H9 (cell line): Measurements from ENCODE around the gene SHC1. TPM values are rescaled to one million over a fixed set of nuclear protein-coding genes. Genes with fewer than 3 reads are reported as not detected.

Source experiments
- DNase-seq: peaks from one replicate; pipeline ENCODE4 v3.0.0-alpha.2; 2017
- H2AFZ ChIP-seq: one replicate; pipeline ENCODE4 v1.6.1; 2013; ENCODE audit warnings: mild to moderate bottlenecking, low read length, control low read depth, moderate library complexity
- H2AK5ac ChIP-seq: 2 replicates; pipeline ENCODE4 v1.6.1; 2013; ENCODE audit warnings: low read length, control low read depth, mixed read lengths; ENCODE audit not compliant: insufficient read length
- H2BK120ac ChIP-seq: one replicate; pipeline ENCODE4 v1.6.1; 2013; ENCODE audit warnings: low read depth, mild to moderate bottlenecking, low read length, control low read depth, inconsistent platforms; ENCODE audit not compliant: poor library complexity, severe bottlenecking
- H2BK12ac ChIP-seq: 2 replicates; pipeline ENCODE4 v1.6.1; 2013; ENCODE audit warnings: low read length, control low read depth, mixed read lengths, low read depth; ENCODE audit not compliant: insufficient read length
- H2BK15ac ChIP-seq: 2 replicates; pipeline ENCODE4 v1.6.1; 2013; ENCODE audit warnings: low read depth, low read length, control low read depth
- H2BK20ac ChIP-seq: one replicate; pipeline ENCODE4 v1.6.1; 2013; ENCODE audit warnings: low read depth, mild to moderate bottlenecking, low read length, control low read depth, inconsistent platforms; ENCODE audit not compliant: poor library complexity, severe bottlenecking
- H2BK5ac ChIP-seq: 2 replicates; pipeline ENCODE4 v1.6.1; 2013; ENCODE audit warnings: low read length, control low read depth, mixed read lengths; ENCODE audit not compliant: insufficient read length
- H3K14ac ChIP-seq: 2 replicates; pipeline ENCODE4 v1.6.1; 2013; ENCODE audit warnings: low read length, control low read depth; ENCODE audit not compliant: insufficient read depth
- H3K18ac ChIP-seq: 2 replicates; pipeline ENCODE4 v1.6.1; 2013; ENCODE audit warnings: low read depth, mild to moderate bottlenecking, mixed read lengths, low read length, control low read depth; ENCODE audit not compliant: insufficient read length
- H3K23ac ChIP-seq: 2 replicates; pipeline ENCODE4 v1.6.1; 2013; ENCODE audit warnings: low read length, control low read depth, mixed read lengths, low read depth; ENCODE audit not compliant: insufficient read length
- H3K23me2 ChIP-seq: 2 replicates; pipeline ENCODE4 v1.6.1; 2013; ENCODE audit warnings: low read depth, mild to moderate bottlenecking, mixed read lengths, low read length, control low read depth; ENCODE audit not compliant: insufficient read length, poor library complexity, severe bottlenecking
- H3K27ac ChIP-seq: 2 replicates; pipeline ENCODE4 v1.5.1; 2013; ENCODE audit warnings: low read length, control low read depth, mixed read lengths, low read depth; ENCODE audit not compliant: insufficient read length
- H3K27me3 ChIP-seq: 2 replicates; pipeline ENCODE4 v1.6.1; 2013; ENCODE audit warnings: low read length, control low read depth, inconsistent platforms; ENCODE audit not compliant: insufficient read depth
- H3K4ac ChIP-seq: 2 replicates; pipeline ENCODE4 v1.6.1; 2013; ENCODE audit warnings: low read depth, mild to moderate bottlenecking, control low read depth, inconsistent platforms, low read length, moderate library complexity
- H3K4me1 ChIP-seq: 2 replicates; pipeline ENCODE4 v1.6.1; 2013; ENCODE audit warnings: low read length, control low read depth, inconsistent platforms; ENCODE audit not compliant: insufficient read depth
- H3K4me2 ChIP-seq: 2 replicates; pipeline ENCODE4 v1.6.1; 2013; ENCODE audit warnings: low read length, control low read depth, mixed read lengths; ENCODE audit not compliant: insufficient read length, insufficient read depth
- H3K56ac ChIP-seq: 2 replicates; pipeline ENCODE4 v1.6.1; 2013; ENCODE audit warnings: low read depth, mild to moderate bottlenecking, mixed read lengths, low read length, control low read depth; ENCODE audit not compliant: insufficient read length
- H3K79me1 ChIP-seq: 2 replicates; pipeline ENCODE4 v1.6.1; 2013; ENCODE audit warnings: low read depth, mild to moderate bottlenecking, moderate library complexity, low read length, control low read depth, inconsistent platforms; ENCODE audit not compliant: insufficient read depth, poor library complexity, severe bottlenecking
- H3K79me2 ChIP-seq: 2 replicates; pipeline ENCODE4 v1.6.1; 2013; ENCODE audit warnings: low read length, control low read depth, inconsistent platforms; ENCODE audit not compliant: insufficient read depth
- H3K9ac ChIP-seq: 2 replicates; pipeline ENCODE4 v1.6.1; 2013; ENCODE audit warnings: low read length, control low read depth, mixed read lengths; ENCODE audit not compliant: insufficient read length; ENCODE audit errors: extremely low read depth
- H3K9me3 ChIP-seq: one replicate; pipeline ENCODE4 v1.6.1; 2013; ENCODE audit warnings: low read depth, low read length, inconsistent platforms; ENCODE audit not compliant: control insufficient read depth
- H3T11ph ChIP-seq: one replicate; pipeline ENCODE4 v1.6.1; 2013; ENCODE audit warnings: mild to moderate bottlenecking, low read length, control low read depth, inconsistent platforms
- H4K20me1 ChIP-seq: one replicate; pipeline ENCODE4 v1.6.1; 2013; ENCODE audit not compliant: control insufficient read depth, insufficient read length, insufficient read depth
- H4K5ac ChIP-seq: 2 replicates; pipeline ENCODE4 v1.6.1; 2013; ENCODE audit warnings: low read depth, mild to moderate bottlenecking, mixed read lengths, low read length, control low read depth; ENCODE audit not compliant: insufficient read length
- H4K8ac ChIP-seq: replicated peaks from 2 replicates; pipeline ENCODE4 v1.6.1; 2013; ENCODE audit warnings: low read length, control low read depth, mixed read lengths, low read depth; ENCODE audit not compliant: insufficient read length
- H4K91ac ChIP-seq: 2 replicates; pipeline ENCODE4 v1.6.1; 2013; ENCODE audit warnings: low read depth, mild to moderate bottlenecking, moderate library complexity, mixed read lengths, low read length, control low read depth; ENCODE audit not compliant: insufficient read length
- H3K27ac Mint-ChIP-seq, 3 experiments: 2 replicates in 2 of 3; 3 replicates in 1 of 3; pipeline ENCODE4 v1.8.0; 2020 to 2021; ENCODE audit warnings: mixed read lengths in 3 of 3, mild to moderate bottlenecking in 1 of 3, moderate library complexity in 1 of 3
- H3K27me3 Mint-ChIP-seq: 2 replicates; pipeline ENCODE4 v1.8.0; 2021; ENCODE audit warnings: low read depth, mild to moderate bottlenecking, moderate library complexity, mixed read lengths
- H3K36me3 Mint-ChIP-seq, 3 experiments: 2 replicates in 2 of 3; 3 replicates in 1 of 3; pipeline ENCODE4 v1.8.0; 2020 to 2021; ENCODE audit warnings: low read depth in 3 of 3, mixed read lengths in 3 of 3; ENCODE audit not compliant: insufficient read depth in 1 of 3
- H3K4me1 Mint-ChIP-seq, 2 experiments: 2 replicates each; pipeline ENCODE4 v1.8.0; 2020; ENCODE audit warnings: mixed read lengths in 2 of 2
- H3K4me3 Mint-ChIP-seq, 2 experiments: 2 replicates in 1 of 2; 3 replicates in 1 of 2; pipeline ENCODE4 v1.8.0; 2020 to 2021; ENCODE audit warnings: mild to moderate bottlenecking in 2 of 2, mixed read lengths in 2 of 2, moderate library complexity in 1 of 2
- H3K9me3 Mint-ChIP-seq, 2 experiments: 2 replicates in 1 of 2; 3 replicates in 1 of 2; pipeline ENCODE4 v1.8.0; 2020; ENCODE audit warnings: mild to moderate bottlenecking in 2 of 2, mixed read lengths in 2 of 2, moderate library complexity in 1 of 2
- WGBS: extraction: QIAGEN DNeasy Blood & Tissue Kit; methylation state at CpG from one replicate; pipeline ENCODE4 v1.1.7; 2013; ENCODE audit warnings: missing lambda C conversion rate, low lambda C conversion rate, mixed read lengths; ENCODE audit not compliant: insufficient read length; ENCODE audit errors: extremely low coverage; 5-methylcytosine and 5-hydroxymethylcytosine counted together
- total RNA-seq: library from RNA; stranded (reverse); gene quantifications from 2 replicates; pipeline ENCODE4 v1.2.1, GENCODE V29; 2021
- TF ChIP-seq, protein P1 (sequence below): fragments of 200-600 bp; sonication (generic); conservative IDR thresholded peaks from 3 replicates; pipeline ENCODE4 v1.8.0; 2021; ENCODE audit warnings: antibody characterized with exemption, mild to moderate bottlenecking

The SHC1 gene
- total RNA-seq, 1 experiment from 2014 or later, result 168 TPM

DNA sequence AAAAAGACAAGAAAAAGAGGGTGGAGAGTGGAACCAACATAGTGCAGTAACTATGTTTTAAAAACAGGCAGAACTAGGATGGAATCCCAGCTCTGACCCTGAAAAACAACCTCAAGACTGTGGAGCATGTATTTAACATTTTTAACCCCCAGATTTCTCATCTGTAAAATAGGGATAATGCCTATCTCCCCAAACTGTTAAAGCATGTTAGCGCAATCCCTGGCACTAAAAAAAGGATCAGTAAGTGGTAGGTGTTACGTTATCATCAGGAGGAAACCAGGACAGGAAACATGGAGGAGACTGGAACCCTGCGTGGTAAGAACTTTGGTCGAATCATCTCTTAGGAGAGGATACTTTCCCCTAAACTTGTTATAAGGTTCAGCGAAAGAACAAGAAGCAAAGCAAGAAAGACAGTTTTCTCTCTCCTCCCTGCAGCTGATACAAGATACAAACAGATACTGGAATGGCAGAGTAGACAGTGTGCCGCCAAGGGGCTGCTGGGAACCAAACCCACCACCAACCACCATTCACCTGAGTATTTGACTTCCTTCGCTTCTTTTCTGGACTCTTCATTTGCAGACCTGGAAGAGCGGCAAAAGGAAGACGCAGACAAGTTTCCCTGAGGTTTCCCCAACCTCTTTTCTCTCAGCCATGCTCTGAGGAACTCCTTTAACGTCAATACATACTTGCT, 10.0 kb downstream of the SHC1 start:
- no peaks in the 10 kb centered on the region for H3K9me3 ChIP-seq
- H3K4me1 ChIP-seq, result peaks cover 2% of the 10 kb centered on the region; the same call in 1 of the 2 replicates
- H3K9me3 Mint-ChIP-seq, result no peaks in the 10 kb centered on the region
- no peak overlapping the region for H2BK12ac ChIP-seq
- H3K23me2 ChIP-seq, result peaks cover 10% of the 10 kb centered on the region
- H4K20me1 ChIP-seq, result no peaks in the 10 kb centered on the region
- no peak overlapping the region for H3T11ph ChIP-seq
- peaks cover 24 to 60% (median 48%) of the 10 kb centered on the region in 3 experiments; a peak in 6 of 7 replicates for H3K36me3 Mint-ChIP-seq
- peak overlapping the region; percentile 83 to 88 (median 84); a peak in 3 of 7 replicates for H3K27ac Mint-ChIP-seq
- TF ChIP-seq, protein P1, sequence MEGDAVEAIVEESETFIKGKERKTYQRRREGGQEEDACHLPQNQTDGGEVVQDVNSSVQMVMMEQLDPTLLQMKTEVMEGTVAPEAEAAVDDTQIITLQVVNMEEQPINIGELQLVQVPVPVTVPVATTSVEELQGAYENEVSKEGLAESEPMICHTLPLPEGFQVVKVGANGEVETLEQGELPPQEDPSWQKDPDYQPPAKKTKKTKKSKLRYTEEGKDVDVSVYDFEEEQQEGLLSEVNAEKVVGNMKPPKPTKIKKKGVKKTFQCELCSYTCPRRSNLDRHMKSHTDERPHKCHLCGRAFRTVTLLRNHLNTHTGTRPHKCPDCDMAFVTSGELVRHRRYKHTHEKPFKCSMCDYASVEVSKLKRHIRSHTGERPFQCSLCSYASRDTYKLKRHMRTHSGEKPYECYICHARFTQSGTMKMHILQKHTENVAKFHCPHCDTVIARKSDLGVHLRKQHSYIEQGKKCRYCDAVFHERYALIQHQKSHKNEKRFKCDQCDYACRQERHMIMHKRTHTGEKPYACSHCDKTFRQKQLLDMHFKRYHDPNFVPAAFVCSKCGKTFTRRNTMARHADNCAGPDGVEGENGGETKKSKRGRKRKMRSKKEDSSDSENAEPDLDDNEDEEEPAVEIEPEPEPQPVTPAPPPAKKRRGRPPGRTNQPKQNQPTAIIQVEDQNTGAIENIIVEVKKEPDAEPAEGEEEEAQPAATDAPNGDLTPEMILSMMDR, result no peak
- no peaks in the 10 kb centered on the region for H3K27me3 ChIP-seq
- H3K14ac ChIP-seq, result no peak overlapping the region
- H4K5ac ChIP-seq, result no peak overlapping the region
- H3K23ac ChIP-seq, result no peak overlapping the region
- no peaks in the 10 kb centered on the region for H3K79me1 ChIP-seq
- H2AK5ac ChIP-seq, result no peak overlapping the region
- no peak for DNase-seq
- no peak overlapping the region for H3K9ac ChIP-seq
- no peaks in the 10 kb centered on the region for H3K27me3 Mint-ChIP-seq
- no peak overlapping the region for H2BK15ac ChIP-seq
- H4K91ac ChIP-seq, result no peak overlapping the region
- H3K79me2 ChIP-seq, result no peaks in the 10 kb centered on the region; the same call in 1 of the 2 replicates
- no peak overlapping the region for H2BK120ac ChIP-seq
- H3K4me1 Mint-ChIP-seq, result peaks cover 48 to 54% of the 10 kb centered on the region in 2 experiments
- H3K27ac ChIP-seq, result no peak overlapping the region
- no peak overlapping the region for H2BK20ac ChIP-seq
- H3K18ac ChIP-seq, result no peak overlapping the region
- no peak overlapping the region for H2AFZ ChIP-seq
- no peak overlapping the region for H4K8ac ChIP-seq
- no peak overlapping the region for H3K4ac ChIP-seq
- no CpG with 5 or more reads among the region's 10 CpGs for WGBS
- no peak overlapping the region for H3K56ac ChIP-seq
- H2BK5ac ChIP-seq, result no peak overlapping the region
- peak overlapping the region; percentile 82 to 99 for H3K4me3 Mint-ChIP-seq
- peak overlapping the region; percentile 76 for H3K4me2 ChIP-seq
